Right ventricle myocardium inferior (tissue), 1 donor: ENCODE measurements around the gene ANTKMT. TPM values are rescaled to one million over a fixed set of nuclear protein-coding genes. Genes with fewer than 3 reads are reported as not detected.
"Not testable (repeated sequence)": the region's sequence is repeated elsewhere in the genome, so short reads cannot be mapped to it uniquely, and the experiment has no call there.

Experiments
- ATAC-seq: fragments of 200-7000 bp; cut with Tn5 transposase; one replicate; pipeline ENCODE4 v1.9.1; 2020; ENCODE audit warnings: mild to moderate bottlenecking, moderate library complexity
- DNase-seq: peaks from one replicate; pipeline ENCODE4 v3.0.0; 2021; ENCODE audit errors: missing footprints
- intact Hi-C: fragments of 100-400 bp; cut with DNase I; formaldehyde crosslinking; loops from one replicate; pipeline ENCODE4 v1.11.0; 2022
- total RNA-seq: library from RNA; stranded (reverse); fragmentation: NEBNext Ultra II Directional; extraction: Animal tissue kit (Norgen Biotek cat#: 25700); gene quantifications from one replicate; pipeline ENCODE4 v1.2.1, GENCODE V29; 2021
- donor health status: DM: no; HTN: yes; CAD: no; lungs with severe emphysema.

The ANTKMT gene
- total RNA-seq, 1 donor from 2014 or later: 29.1 TPM

GRCh38 chr16:746637-747036, 25.7 kb downstream of the ANTKMT start:
- no peak for ATAC-seq
- peak; percentile 13 for DNase-seq
- intact Hi-C loops: no loop called here

- DNase-seq (peak; percentile 55), ATAC-seq (no peak)
- intact Hi-C loops: no loop called here
Measured at GRCh38 chr16:747978-748746, 27.2 kb downstream of the ANTKMT start.

DNA sequence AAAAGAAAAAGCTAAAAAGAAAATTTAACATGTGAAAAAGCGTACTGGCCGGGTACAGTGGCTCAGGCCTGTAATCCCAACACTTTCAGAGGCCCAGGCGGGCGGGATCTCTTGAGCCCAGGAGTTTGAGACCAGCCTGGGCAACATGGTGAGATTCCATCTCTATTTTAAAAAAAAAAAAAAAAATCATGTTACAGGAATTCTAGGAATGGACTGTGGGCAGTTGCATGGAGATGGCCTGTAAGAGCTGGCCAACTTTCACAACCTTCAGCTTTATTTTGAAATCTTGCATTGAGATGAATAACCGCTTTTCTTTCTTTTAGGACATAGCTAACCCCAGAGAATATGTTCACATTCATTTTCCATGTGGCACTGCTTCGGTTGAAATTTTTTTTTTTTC, 28.1 kb downstream of the ANTKMT start:
- peak; percentile 30 for DNase-seq
- intact Hi-C loops: no loop called here
- ATAC-seq: no peak

GRCh38 chr16:750485-750884, 29.5 kb downstream of the ANTKMT start:
- ATAC-seq (no peak), DNase-seq (peak; percentile 37)
- intact Hi-C loops: no loop called here

- DNase-seq (peak; percentile 69), ATAC-seq (peak; percentile 43)
- intact Hi-C loops: no loop called here
Measured at GRCh38 chr16:751152-752006, 30.4 kb downstream of the ANTKMT start.

GRCh38 chr16:752007-752312, 31.0 kb downstream of the ANTKMT start:
- intact Hi-C loops: no loop called here
- ATAC-seq (no peak), DNase-seq (peak; percentile 21)

DNA sequence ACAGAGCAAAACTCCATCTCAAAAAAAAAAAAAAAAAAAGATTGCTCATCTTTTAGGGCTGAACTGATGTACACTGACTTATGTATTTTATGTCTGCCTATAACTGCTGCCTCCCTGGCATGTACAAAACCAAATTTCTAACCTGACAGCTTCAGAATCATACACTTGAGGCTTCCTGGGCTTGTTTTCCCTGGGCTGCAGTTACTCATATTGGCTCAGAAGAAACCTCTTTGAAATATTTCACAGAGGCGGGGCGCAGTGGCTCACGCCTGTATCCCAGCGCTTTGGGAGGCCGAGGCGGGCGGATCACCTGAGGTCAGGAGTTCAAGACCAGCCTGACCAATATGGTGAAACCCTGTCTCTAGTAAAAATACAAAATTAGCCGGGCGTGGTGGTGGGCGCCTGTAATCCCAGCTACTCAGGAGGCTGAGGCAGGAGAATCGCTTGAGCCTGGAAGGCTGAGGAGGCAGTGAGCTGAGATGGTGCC, 33.2 kb downstream of the ANTKMT start:
- intact Hi-C loops, ATAC-seq: not testable (repeated sequence)
- peak; percentile 33 for DNase-seq

GRCh38 chr16:754656-755055, 33.7 kb downstream of the ANTKMT start:
- intact Hi-C loops: no loop called here
- ATAC-seq: peak; percentile 47
- peak; percentile 51 for DNase-seq

GRCh38 chr16:756428-756827, 35.5 kb downstream of the ANTKMT start:
- ATAC-seq (no peak), DNase-seq (no peak)
- intact Hi-C loops: no loop called here

- DNase-seq: peak; percentile 64
- ATAC-seq: no peak
- intact Hi-C loops: no loop called here
Measured at GRCh38 chr16:759110-759910, 38.4 kb downstream of the ANTKMT start.

DNA sequence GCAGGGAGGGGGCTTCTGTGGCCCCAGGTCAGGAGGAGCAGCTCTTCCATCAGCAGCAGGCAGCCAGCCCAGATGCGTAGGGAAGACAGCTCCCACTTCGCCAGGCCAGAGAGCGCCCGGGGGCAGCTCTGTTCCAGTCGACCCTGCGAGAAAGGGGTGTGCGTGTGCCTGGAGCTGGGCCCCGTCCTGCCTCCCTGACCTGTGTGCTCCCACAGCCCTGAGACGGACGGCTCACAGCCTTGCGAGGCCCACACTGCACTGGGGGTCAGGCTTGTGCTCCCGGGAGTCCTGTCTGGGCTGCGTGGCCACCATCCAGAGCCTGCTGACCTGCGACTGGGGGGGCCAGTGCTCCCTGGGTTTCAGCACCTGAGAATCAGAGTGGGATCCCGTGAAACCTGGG, 39.1 kb downstream of the ANTKMT start:
- DNase-seq: no peak
- ATAC-seq: no peak
- intact Hi-C loops: no loop called here

DNA sequence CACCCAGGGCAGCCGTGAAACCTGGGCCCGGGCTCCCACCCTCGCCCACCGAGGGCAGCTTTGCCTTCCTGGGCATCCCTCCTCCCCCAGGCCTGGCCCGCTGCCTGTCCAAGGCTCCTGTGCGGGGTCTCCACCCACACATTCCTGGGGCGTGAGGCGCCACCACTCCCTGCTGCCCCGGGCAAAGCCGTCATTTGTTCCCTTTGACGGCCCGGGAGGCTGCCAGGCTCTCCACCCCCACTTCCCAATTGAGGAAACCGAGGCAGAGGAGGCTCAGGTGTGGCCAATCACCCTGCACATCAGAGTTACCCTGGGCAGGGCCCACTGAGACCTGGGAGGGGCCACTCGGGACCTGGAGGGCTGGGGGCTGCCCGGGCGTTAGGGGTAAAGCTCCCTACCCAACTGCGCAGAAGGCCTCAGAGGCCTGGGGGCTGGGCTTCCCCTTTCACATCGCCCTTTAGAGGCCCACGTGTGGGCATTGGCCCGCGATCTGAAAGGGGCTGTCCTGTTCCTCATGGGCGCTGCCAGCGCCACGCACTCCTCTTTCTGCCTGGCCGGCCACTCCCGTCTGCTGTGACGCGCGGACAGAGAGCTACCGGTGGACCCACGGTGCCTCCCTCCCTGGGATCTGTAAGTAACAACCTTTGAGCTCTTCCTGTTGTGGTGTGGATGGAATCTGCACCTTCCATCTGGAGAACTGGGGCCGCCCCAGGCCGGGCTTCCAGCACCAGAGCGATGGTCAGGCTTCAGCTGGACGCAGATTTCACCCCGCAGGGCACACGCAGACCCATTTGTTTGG, 39.8 kb downstream of the ANTKMT start, which contains the start of gene MSLN:
MSLN (plus strand) TSS at position 190 of the 799 bp plus-strand sequence. CDS start 1,947 bp downstream, outside the sequence.
- peak; percentile 68 for DNase-seq
- intact Hi-C loops: no loop called here
- ATAC-seq: peak; percentile 19

DNA sequence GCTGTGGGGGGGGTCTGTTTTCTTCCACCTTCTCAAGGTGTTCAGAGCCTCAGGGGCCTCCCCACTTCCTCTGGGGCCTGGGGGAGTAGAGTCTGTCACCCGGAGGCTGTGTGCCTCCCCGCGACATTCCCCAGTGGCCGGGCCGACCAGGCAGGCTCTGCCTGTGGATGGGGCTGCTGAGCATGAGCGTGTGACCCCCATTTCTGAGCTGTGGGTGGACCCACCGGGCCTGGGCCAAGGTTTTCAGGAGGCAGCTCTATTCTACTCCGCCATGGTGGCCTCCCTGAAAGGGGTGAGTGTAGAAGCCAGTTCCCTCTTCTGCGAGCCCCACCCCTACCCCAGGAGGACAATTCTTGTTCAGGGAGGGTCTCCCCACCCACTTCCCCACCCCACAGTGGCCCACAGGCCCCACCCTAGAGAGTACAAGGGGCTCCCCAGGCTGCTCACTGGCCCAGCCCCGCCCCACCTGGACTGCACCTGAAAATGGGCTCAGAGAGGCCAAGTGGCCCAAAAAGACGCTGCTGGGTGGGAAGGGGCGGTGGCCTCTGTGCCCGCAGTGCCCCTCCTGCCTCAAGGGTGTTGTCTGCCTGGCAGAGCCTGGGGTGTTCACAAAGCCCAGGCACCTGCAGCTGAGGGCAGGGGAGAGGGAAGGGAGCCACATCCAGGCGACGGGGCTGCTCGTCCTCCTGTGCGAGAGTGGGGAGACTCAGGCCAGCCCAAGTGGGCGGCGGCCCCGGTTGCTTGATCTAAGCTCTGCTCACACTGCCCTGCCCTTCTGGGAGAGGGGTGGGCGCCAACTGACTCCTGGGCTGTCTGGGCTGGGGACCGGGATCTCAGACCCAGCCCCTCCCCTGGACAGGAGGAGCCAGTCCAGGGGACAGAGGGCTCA, 40.9 kb downstream of the ANTKMT start:
- DNase-seq (peak; percentile 57), ATAC-seq (no peak)
- intact Hi-C loops: no loop called here

GRCh38 chr16:762595-763268, 41.8 kb downstream of the ANTKMT start:
- no peak for ATAC-seq
- intact Hi-C loops: no loop called here
- DNase-seq: peak; percentile 33

DNA sequence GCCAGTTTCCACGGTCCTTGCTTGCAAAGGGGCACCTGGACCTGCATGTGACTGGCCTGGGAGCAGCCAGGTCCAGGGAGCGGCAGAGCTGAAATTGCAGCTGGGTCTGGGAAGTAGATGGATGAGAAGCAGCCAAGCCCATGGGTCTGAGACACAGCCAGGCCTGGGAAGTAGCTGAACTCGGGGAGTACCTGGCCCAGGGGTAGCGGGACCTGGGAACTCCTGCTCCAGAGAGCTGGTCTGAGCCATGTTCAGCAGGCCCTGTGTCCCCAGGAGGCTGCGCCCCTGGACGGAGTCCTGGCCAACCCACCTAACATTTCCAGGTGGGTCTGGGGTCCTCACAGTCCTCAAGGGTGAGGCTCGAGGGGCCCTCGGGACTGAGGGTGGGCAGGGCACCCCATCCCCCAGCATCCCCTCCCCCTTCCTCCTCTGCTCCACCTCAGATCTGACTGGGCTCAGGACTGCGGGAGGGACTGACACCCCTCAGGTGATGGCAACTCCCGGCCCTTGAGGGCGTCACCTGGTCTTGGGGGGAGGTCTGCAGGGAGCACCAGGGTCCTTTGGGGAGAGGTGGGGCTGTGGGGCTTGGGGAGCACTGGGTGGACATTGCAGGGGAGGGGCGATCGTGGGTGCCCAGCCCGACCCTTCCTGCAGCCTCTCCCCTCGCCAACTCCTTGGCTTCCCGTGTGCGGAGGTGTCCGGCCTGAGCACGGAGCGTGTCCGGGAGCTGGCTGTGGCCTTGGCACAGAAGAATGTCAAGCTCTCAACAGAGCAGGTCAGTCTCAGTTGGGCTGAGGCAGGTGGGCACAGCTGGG, 42.6 kb downstream of the ANTKMT start:
- intact Hi-C loops: no loop called here
- ATAC-seq (no peak), DNase-seq (peak; percentile 28)

- ATAC-seq: no peak
- peak; percentile 4 for DNase-seq
- intact Hi-C loops: no loop called here
Measured at GRCh38 chr16:764184-764750, 43.3 kb downstream of the ANTKMT start.
